GM23338 (cell line): ENCODE results near the gene NIPAL3. TPM values are rescaled to one million over a fixed set of nuclear protein-coding genes. Genes with fewer than 3 reads are reported as not detected.

Experiments used
- ATAC-seq: fragments of 200-7000 bp; cut with Tn5 transposase; 3 replicates; pipeline ENCODE4 v1.9.1; 2020
- DNase-seq: peaks from one replicate; pipeline ENCODE4 v3.0.0-alpha.2; 2015; ENCODE audit warnings: low spot score
- H2AFZ ChIP-seq: fragments of 200-600 bp; sonication (generic); 2 replicates; pipeline ENCODE4 v1.8.0; 2016; ENCODE audit warnings: antibody characterized with exemption, mild to moderate bottlenecking, moderate library complexity
- H3F3A ChIP-seq: fragments of 200-600 bp; sonication (generic); replicated peaks from 2 replicates; pipeline ENCODE4 v1.8.0; 2017; ENCODE audit warnings: antibody characterized with exemption, mixed run types, low read depth
- H3K27ac ChIP-seq: fragments of 200-600 bp; sonication (generic); 2 replicates; pipeline ENCODE4 v1.6.1; 2016; ENCODE audit warnings: low read depth
- H3K27me3 ChIP-seq: fragments of 200-600 bp; sonication (generic); 2 replicates; pipeline ENCODE4 v1.8.0; 2016; ENCODE audit warnings: mild to moderate bottlenecking, mixed run types, moderate library complexity; ENCODE audit not compliant: insufficient read depth
- H3K36me3 ChIP-seq: fragments of 200-600 bp; sonication (generic); 2 replicates; pipeline ENCODE4 v1.8.0; 2016; ENCODE audit warnings: mild to moderate bottlenecking; ENCODE audit not compliant: insufficient read depth
- H3K4me1 ChIP-seq: fragments of 200-600 bp; sonication (generic); 2 replicates; pipeline ENCODE4 v1.8.0; 2016; ENCODE audit warnings: mild to moderate bottlenecking, moderate library complexity; ENCODE audit not compliant: insufficient read depth
- H3K4me2 ChIP-seq: fragments of 200-600 bp; sonication (generic); 2 replicates; pipeline ENCODE4 v1.7.1; 2017; ENCODE audit warnings: mixed run types
- H3K4me3 ChIP-seq: fragments of 200-600 bp; sonication (generic); 2 replicates; pipeline ENCODE4 v1.6.1; 2016; ENCODE audit warnings: mixed run types
- H3K79me2 ChIP-seq: fragments of 200-600 bp; sonication (generic); replicated peaks from 2 replicates; pipeline ENCODE4 v1.8.0; 2017; ENCODE audit warnings: mild to moderate bottlenecking; ENCODE audit not compliant: insufficient read depth
- H3K9me2 ChIP-seq: fragments of 200-600 bp; sonication (generic); 2 replicates; pipeline ENCODE4 v1.8.0; 2017; ENCODE audit not compliant: insufficient read depth
- H4K20me1 ChIP-seq: fragments of 200-600 bp; sonication (generic); replicated peaks from 2 replicates; pipeline ENCODE4 v1.8.0; 2017; ENCODE audit warnings: mild to moderate bottlenecking; ENCODE audit not compliant: insufficient read depth
- H3K27ac Mint-ChIP-seq: 2 replicates; pipeline ENCODE4 v1.8.0; 2020; ENCODE audit warnings: inconsistent platforms, mild to moderate bottlenecking, moderate library complexity, mixed read lengths
- H3K27me3 Mint-ChIP-seq: 3 replicates; pipeline ENCODE4 v1.8.0; 2022; ENCODE audit warnings: low read depth, mild to moderate bottlenecking, moderate library complexity, mixed read lengths, inconsistent platforms; ENCODE audit not compliant: insufficient read depth, poor library complexity
- H3K36me3 Mint-ChIP-seq: 3 replicates; pipeline ENCODE4 v1.8.0; 2021; ENCODE audit warnings: low read depth, mild to moderate bottlenecking, inconsistent platforms, moderate library complexity, mixed read lengths
- H3K4me1 Mint-ChIP-seq: 3 replicates; pipeline ENCODE4 v1.8.0; 2020; ENCODE audit warnings: mild to moderate bottlenecking, inconsistent platforms, mixed read lengths
- H3K4me3 Mint-ChIP-seq: 3 replicates; pipeline ENCODE4 v1.8.0; 2021; ENCODE audit warnings: moderate library complexity, mild to moderate bottlenecking, inconsistent platforms, mixed read lengths
- H3K9me3 Mint-ChIP-seq: 3 replicates; pipeline ENCODE4 v1.8.0; 2020; ENCODE audit warnings: moderate library complexity, mild to moderate bottlenecking, inconsistent platforms, mixed read lengths
- CREB1 ChIP-seq: fragments of 250-450 bp; sonication (Bioruptor Pico); IDR thresholded peaks from 2 replicates; pipeline ENCODE4 v1.5.0; 2020; ENCODE audit warnings: low read depth, mild to moderate bottlenecking, moderate library complexity
- CTCF ChIP-seq, 2 experiments: fragments of 200-600 bp in 1 of 2; sonication (generic) in 1 of 2; conservative IDR thresholded peaks; 2 replicates each; pipeline versions ENCODE4 v1.5.1 to v1.6.1; 2016 to 2017; ENCODE audit warnings: antibody characterized with exemption in 2 of 2, low read depth in 2 of 2, mild to moderate bottlenecking in 2 of 2, moderate library complexity in 1 of 2
- ETS1 ChIP-seq: IDR thresholded peaks from 2 replicates; pipeline ENCODE4 v1.6.1; 2016; ENCODE audit warnings: antibody characterized with exemption
- EZH2 ChIP-seq: fragments of 200-600 bp; sonication (generic); IDR thresholded peaks from one replicate; pipeline ENCODE4 v1.8.0; 2017; ENCODE audit warnings: antibody characterized with exemption, mild to moderate bottlenecking, low read depth; ENCODE audit not compliant: unreplicated experiment
- EZH2phosphoT487 ChIP-seq: fragments of 200-600 bp; sonication (generic); IDR thresholded peaks from one replicate; pipeline ENCODE4 v1.8.1; 2018; ENCODE audit warnings: antibody characterized with exemption; ENCODE audit not compliant: unreplicated experiment
- JUNB ChIP-seq: IDR thresholded peaks from one replicate; pipeline ENCODE4 v1.6.1; 2016; ENCODE audit warnings: antibody characterized with exemption; ENCODE audit not compliant: unreplicated experiment
- POLR2AphosphoS5 ChIP-seq: IDR thresholded peaks from 2 replicates; pipeline ENCODE4 v1.6.1; 2016; ENCODE audit warnings: antibody characterized with exemption, low read depth
- REST ChIP-seq: IDR thresholded peaks from one replicate; pipeline ENCODE4 v1.6.1; 2018; ENCODE audit warnings: antibody characterized with exemption; ENCODE audit not compliant: unreplicated experiment
- STAT1 ChIP-seq: IDR thresholded peaks from one replicate; pipeline ENCODE4 v1.6.1; 2016; ENCODE audit warnings: antibody characterized with exemption; ENCODE audit not compliant: unreplicated experiment
- ZNF114 ChIP-seq: fragments of 250-450 bp; sonication (Bioruptor Pico); IDR thresholded peaks from 2 replicates; pipeline ENCODE4 v1.5.0; 2020; ENCODE audit warnings: mild to moderate bottlenecking, moderate library complexity
- ZNF331 ChIP-seq: fragments of 250-450 bp; sonication (Bioruptor Pico); IDR thresholded peaks from 2 replicates; pipeline ENCODE4 v1.5.0; 2020; ENCODE audit warnings: low read depth, mild to moderate bottlenecking, moderate library complexity
- polyA plus RNA-seq: library from polyadenylated mRNA; unstranded; fragments of >200 nt; fragmentation: Nextera tagmentation; extraction: Ambion mirVana; gene quantifications from 2 replicates; pipeline ENCODE4 v1.2.1, GENCODE V29; 2016
- total RNA-seq: library from RNA; depleted of rRNA; stranded (reverse); fragments of >200 nt; shearing (Covaris generic); gene quantifications from 2 replicates; pipeline ENCODE4 v1.2.3, GENCODE V29; 2014

NIPAL3 gene
- total and polyA plus RNA-seq, 2 experiments from 2014 or later = 5.5 to 9.6 TPM

GRCh38 chr1:24441996-24442668 lies 26.5 kb downstream of the NIPAL3 start:
- Mint-ChIP-seq H3K4me3 (no peak overlapping the region), H3K9me3 (no peaks in the 10 kb centered on the region), H3K27me3 (peaks cover 6% of the 10 kb centered on the region), H3K4me1 (peaks cover 22% of the 10 kb centered on the region), H3K27ac (no peak overlapping the region), H3K36me3 (peaks cover 5% of the 10 kb centered on the region; the same call in 1 of the 3 replicates)
- H3K36me3 ChIP-seq = 0 out of 2 replicates have a peak, but pooled peaks cover 5% of the 10 kb centered on the region
- H3K9me2 ChIP-seq = 0 out of 2 replicates have a peak, but pooled peaks cover 4% of the 10 kb centered on the region
- H3K79me2 ChIP-seq = no peaks in the 10 kb centered on the region
- no peaks in the 10 kb centered on the region for H3K27me3 ChIP-seq
- no peak overlapping the region for H3K27ac ChIP-seq
- no peaks in the 10 kb centered on the region for H3F3A ChIP-seq
- no peak for DNase-seq
- ATAC-seq = no peak
- TF ChIP-seq EZH2phosphoT487 = no peak
- no peak for TF ChIP-seq POLR2AphosphoS5
- no peak for TF ChIP-seq EZH2
- no peak for TF ChIP-seq ZNF114 (CRISPR knock-in tag)
- no peak for TF ChIP-seq ETS1
- no peak for TF ChIP-seq STAT1
- no peak for TF ChIP-seq REST
- TF ChIP-seq JUNB = no peak
- no peak for TF ChIP-seq CREB1
- no peak for TF ChIP-seq ZNF331 (CRISPR knock-in tag)
- TF ChIP-seq CTCF (conservative IDR thresholded peaks at IDR 0.05; ENCODE audit: low read depth in 2 of 2) = no peak
- H3K4me2 ChIP-seq = no peak overlapping the region
- H4K20me1 ChIP-seq = no peaks in the 10 kb centered on the region
- H2AFZ ChIP-seq = no peak overlapping the region
- no peak overlapping the region for H3K4me3 ChIP-seq
- H3K4me1 ChIP-seq = no peaks in the 10 kb centered on the region; the same call in none of the 2 replicates
